ENCODE data around the gene WAPL.

The WAPL gene

GRCh38 chr10:86388119-86388704 lies 133.4 kb downstream of the WAPL start:
- no peak for DNase-seq

GRCh38 chr10:86387178-86387794 lies 134.3 kb downstream of the WAPL start:
- DNase-seq, result peak; percentile 82

GRCh38 chr10:86385806-86386205 lies 135.8 kb downstream of the WAPL start:
- no peak for DNase-seq
